ENCODE results near the gene PFDN4.

The PFDN4 gene

GRCh38 chr20:54173653-54174456, 34.0 kb upstream of the PFDN4 start, which contains the start of gene CYP24A1:
TSS of gene CYP24A1 (minus strand) at chr20:54173986. CDS start at chr20:54173579, 407 bp downstream.
- no peak for DNase-seq (ENCODE audit: low spot score)

DNA sequence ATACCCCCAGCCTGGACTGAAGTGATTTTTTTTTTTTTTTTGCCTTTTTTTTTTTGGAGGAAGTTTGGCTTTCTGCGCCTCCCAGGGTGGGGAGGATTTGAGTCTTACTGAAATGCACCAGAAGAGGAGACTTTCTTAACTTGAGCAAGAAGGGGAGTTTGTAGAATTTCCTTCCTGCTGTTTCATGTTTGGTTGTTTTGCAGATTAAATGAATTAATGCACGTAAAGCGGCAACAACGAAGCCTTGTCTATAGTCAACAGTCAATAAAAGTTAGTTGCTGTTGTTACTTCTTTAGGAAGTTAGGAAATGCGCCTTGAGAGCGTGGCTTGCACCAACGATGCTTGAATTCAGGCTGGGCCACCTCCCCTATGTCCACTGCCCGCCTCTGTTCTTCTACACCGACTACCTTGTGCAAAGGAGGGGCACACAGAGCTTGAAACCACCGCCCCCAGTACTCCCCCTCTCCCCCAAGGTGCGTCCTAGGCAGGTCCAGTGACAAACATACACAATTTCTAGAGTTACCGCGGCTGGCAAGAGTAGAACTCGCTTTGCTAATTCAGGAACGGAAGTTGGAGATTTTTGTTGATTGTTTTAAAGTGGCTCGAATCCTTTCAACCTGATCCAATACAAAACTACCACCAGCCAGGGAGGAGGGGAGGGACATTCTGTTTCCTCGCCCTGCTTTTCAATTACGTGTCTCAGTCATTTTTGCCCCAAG, 33.3 kb upstream of the PFDN4 start:
- DNase-seq (ENCODE audit: low spot score), result no peak

- no peak for DNase-seq (ENCODE audit: low spot score)
Observed at GRCh38 chr20:54176610-54177009, 31.3 kb upstream of the PFDN4 start.

DNA sequence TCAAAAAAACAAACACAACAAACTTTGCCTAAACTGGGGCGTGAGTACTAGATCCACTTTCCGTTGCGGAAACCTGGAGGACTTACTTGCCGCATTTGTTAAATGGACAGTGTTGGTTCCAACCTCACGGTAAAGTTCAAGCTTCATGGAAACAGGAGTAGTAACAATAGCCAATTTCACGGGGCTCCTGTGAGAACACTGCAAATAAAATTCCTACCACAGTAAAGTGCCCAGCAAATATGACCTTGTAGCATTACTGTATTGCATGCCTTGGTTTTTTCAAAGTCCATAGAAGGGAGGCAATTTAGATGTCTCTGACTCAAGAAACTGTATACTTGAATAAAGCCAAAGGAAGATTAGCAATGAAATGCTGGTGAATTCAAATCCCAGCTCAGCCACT, 30.5 kb upstream of the PFDN4 start:
- DNase-seq (ENCODE audit: low spot score), result no peak

- no peak for DNase-seq (ENCODE audit: low spot score)
Observed at GRCh38 chr20:54178256-54178655, 29.6 kb upstream of the PFDN4 start.

DNA sequence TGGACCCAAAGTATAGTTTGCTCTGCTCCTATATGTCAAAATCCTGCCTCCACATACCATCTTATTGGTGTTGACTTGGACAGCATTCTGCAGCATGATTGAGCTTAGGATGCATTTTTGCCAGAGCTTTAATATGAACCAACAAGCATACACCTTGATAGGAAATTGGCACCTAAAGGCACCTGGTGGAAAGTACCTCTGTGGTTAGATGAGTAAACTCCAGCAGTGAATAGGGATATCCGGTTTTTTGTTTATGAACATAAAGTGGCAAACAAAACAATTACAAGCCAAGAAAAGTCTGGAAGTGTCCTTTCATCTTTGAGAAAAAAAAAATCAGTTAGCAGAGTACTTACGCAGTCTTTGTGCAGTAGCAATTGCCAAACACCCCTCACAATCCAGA, 27.9 kb upstream of the PFDN4 start:
- no peak for DNase-seq (ENCODE audit: low spot score)

GRCh38 chr20:54180931-54181330, 27.0 kb upstream of the PFDN4 start:
- no peak for DNase-seq (ENCODE audit: low spot score)

DNA sequence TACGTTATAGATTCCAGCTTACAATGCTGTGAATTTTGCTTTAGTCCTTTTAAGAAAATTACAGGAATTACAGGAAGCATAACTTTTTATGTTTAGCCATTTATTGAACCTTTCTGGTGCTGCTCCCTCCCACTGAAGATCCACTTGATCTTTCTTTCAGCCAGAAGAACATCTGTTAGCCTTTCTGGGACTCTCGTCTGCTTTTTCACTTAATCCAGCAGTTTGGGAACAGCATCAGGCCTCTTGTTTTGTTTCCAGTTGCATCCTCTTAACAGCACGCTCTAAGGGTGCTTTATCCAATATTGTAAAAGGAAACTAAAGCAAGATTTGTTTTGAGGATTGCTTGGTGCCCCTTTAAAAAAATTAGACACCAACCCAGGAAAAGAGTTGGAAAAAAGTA, 23.8 kb upstream of the PFDN4 start:
- DNase-seq (ENCODE audit: low spot score), result no peak

DNA sequence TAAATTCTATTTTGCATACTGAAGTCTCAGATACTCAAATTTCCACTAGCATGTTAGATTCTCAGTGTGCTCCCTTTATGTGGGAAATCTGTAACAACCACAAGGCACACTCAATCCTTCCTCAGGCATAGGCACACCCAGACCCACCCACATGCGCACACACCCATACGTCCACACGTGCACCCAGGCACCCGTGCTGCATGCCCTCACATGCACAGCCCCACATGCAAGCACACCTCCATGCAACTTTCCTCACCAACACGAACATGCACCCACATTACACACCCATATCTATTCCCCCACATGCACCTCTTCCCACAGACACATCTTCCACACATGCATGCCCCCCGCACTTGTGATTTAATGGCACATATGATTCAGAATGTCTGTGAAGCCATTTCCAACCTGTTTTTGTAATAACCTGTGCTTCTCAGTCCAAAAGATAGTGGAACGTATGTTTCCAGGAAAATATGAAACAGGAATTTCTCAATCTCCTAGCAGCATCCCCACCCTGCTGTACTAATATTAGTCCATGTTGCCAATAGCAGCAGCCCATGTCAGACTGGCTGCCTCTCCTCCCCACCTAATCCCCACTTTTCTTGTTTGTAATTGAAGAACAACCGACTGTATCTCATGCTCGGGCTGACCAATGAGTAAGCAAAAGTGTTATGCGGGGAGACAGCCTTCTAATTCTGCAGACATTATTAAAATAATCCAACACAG, 22.8 kb upstream of the PFDN4 start:
- no peak for DNase-seq (ENCODE audit: low spot score)

DNA sequence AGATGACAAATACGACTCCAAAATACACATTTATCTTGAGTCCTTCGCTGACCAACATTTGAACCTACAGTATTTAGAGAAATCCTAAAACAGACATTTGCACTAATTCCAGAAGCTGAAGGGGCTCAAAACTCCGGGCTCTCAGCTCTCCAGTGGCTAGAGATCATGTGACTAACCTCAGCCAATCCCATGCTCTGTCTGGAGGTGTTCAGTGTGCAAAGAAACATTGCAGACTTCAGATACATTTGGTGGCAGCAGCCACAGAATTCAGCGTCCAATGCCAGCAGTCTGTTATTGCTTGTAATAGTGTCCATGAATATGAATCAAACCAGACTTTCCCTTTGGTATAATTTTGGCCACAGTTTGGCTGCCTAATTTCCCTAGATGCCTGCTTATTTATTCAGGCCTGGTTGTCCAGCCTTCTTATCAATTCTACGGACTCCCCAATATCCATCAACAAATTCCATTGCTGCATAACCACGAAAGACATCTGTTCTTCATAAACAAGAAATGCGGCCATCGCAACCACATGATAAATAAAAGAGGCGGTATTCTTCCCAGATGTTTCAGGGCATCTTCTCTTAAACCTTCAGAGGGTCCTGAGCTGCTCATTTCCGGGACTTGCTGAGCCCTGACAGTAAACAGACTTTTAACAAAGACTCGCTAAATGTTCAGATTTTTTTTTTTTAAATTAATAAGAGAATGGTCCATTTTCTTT, 19.6 kb upstream of the PFDN4 start:
- DNase-seq (ENCODE audit: low spot score), result no peak

DNA sequence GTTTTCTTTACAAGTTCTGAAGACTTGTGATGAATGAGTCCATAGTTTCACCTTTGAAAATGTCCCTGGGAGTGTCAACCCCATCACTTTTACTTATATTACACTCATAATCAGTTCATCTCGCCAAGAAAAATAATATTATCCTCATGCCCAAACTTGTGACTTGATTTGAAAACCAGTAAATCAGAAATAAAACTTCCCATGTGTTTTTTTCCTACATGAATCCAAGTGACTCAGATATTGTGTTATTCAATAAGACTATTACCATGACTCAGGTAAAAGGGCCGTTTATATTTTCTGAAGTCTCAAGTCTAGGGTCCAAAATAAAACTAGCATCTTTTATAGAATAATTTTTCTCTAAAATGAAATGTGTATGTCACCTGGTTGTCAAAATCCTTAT, 18.3 kb upstream of the PFDN4 start:
- no peak for DNase-seq (ENCODE audit: low spot score)

- DNase-seq (ENCODE audit: low spot score), result no peak
Observed at GRCh38 chr20:54190217-54190616, 17.7 kb upstream of the PFDN4 start.

DNA sequence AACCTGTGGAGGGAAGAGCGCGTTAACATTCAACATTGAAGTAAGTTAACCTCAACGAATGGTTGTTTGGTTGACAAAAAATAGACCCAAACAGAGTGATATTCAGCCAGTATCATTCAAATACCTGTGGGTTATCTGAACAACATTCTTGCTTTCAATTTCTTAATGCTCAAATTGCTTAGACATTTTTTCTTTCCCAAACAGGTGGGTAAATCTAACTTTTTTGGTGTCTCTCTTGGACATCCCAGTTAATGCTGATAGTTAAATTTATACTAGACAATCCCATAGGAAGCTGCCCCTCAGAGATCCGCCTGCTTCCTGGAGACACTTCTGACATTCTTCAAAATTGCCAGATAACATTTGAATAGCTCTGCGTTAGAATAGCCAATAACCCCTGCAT, 14.1 kb upstream of the PFDN4 start:
- no peak for DNase-seq (ENCODE audit: low spot score)

DNA sequence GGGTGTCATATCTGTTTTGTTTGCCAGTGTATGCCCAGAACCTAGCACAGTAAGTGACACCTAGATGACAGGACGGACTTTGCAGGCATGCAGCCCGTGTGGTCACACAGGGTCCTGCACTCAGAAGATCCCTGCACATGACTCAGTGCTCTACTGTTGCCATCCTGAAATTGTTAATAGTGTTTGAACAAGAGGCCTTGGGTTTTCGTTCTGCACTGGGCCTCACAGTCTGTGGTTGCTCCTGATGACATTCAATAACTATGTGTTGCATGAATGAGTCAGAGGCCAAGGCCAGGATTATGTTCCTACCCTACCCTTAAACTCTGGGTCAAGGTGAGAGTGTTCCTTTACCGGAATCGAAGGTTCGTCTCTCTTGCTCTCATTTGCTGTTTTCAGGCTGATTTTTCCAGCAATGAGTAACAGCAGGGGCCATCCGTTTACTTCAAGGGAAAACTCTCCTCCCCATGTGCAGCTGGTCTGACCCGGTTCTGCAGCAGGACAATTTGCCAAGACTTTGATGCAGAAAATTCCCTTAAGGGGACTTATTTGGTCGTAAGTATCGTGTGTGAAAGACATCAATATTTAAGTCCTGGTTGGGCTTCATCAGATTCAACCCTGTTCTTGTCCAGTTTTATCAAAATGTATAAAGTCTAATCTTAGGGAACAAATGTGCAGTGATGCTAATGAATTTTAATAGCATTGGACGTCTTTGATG, 13.0 kb upstream of the PFDN4 start:
- DNase-seq (ENCODE audit: low spot score), result no peak

GRCh38 chr20:54195483-54196472, 12.1 kb upstream of the PFDN4 start:
- no peak for DNase-seq (ENCODE audit: low spot score)

GRCh38 chr20:54197621-54198604, 10.0 kb upstream of the PFDN4 start:
- no peak for DNase-seq (ENCODE audit: low spot score)

DNA sequence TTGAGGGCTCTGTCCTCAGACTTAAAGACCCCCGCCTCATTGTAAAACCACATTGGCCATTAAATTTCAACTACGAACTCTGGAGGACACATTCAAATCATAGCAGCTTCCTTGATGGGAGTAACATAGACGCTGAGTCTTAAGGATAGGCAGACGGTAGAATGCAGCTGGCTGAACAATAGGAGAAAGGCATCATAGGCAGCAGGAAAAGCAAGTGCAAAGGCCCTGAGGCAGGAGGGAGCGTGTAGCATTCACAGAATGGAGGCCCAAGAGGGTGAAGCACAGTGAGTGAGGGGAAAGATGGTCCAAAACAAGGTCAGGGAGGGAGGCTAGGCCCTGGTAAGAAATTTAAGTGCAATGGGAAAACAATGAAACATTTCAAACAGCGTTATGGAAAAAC, 8.6 kb upstream of the PFDN4 start:
- DNase-seq (ENCODE audit: low spot score), result no peak

DNA sequence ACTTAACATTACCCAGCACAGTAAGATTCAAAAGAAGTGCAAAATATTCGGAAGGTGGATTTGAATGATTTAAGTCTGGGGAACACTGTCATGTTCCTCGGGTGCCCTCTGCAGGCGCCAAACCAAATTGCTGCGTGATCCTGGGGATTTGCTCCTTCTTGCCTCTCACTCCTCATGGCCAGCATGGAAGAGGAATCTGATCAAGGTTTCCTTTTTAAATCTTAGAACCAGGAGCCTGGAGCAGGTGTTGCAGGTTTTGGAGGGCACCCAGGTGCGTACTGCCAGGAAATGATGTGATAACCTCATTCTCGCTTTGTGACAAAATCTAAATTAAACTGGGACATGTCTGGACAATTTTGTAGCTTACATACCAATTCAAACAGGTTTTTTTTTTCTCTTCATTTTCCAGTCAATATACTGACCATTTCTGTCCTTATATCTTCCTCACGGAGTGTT, 8.1 kb upstream of the PFDN4 start:
- peak; percentile 61 for DNase-seq (ENCODE audit: low spot score)

All from CD4-positive, alpha-beta T cell treated with Interleukin-6 at 100 ng/mL for 8 hours (primary cell).